WI38 (cell line): ENCODE results near the gene NFKBIE.

ENCODE experiments used
- H3K4me3 ChIP-seq: 2 replicates; pipeline ENCODE4 v1.5.1; 2011; ENCODE audit warnings: low read depth, mild to moderate bottlenecking, control low read depth, low read length
- TF ChIP-seq, protein P1 (sequence below): IDR thresholded peaks from 2 replicates; pipeline ENCODE4 v1.5.1; 2012; ENCODE audit warnings: low read depth, mild to moderate bottlenecking, control low read depth, low read length

Gene NFKBIE

GRCh38 chr6:44309092-44309491, 43.7 kb upstream of the NFKBIE start:
- TF ChIP-seq, protein P1, sequence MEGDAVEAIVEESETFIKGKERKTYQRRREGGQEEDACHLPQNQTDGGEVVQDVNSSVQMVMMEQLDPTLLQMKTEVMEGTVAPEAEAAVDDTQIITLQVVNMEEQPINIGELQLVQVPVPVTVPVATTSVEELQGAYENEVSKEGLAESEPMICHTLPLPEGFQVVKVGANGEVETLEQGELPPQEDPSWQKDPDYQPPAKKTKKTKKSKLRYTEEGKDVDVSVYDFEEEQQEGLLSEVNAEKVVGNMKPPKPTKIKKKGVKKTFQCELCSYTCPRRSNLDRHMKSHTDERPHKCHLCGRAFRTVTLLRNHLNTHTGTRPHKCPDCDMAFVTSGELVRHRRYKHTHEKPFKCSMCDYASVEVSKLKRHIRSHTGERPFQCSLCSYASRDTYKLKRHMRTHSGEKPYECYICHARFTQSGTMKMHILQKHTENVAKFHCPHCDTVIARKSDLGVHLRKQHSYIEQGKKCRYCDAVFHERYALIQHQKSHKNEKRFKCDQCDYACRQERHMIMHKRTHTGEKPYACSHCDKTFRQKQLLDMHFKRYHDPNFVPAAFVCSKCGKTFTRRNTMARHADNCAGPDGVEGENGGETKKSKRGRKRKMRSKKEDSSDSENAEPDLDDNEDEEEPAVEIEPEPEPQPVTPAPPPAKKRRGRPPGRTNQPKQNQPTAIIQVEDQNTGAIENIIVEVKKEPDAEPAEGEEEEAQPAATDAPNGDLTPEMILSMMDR, result no peak
- no peak overlapping the region for H3K4me3 ChIP-seq

DNA sequence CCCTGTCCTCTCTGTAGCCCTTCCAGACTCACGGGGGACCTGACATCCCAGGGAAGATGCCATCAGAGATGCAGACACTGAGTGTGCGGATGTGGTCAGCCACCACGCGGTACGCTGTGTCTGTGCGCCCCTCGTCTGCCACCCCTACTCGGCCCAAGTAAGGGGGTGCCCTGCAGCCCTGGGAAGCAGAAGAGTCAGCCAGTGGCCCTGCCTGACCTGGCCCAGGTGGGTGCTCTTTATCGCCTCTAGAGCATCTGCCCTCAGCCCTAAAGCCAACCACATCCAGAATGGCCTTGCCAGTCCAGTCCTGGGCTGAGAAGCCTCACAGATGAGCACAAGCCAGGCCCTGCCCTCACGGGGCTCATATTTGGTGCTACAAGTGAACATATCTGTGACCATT, 41.9 kb upstream of the NFKBIE start:
- H3K4me3 ChIP-seq, result no peak overlapping the region
- TF ChIP-seq, protein P1, result no peak

DNA sequence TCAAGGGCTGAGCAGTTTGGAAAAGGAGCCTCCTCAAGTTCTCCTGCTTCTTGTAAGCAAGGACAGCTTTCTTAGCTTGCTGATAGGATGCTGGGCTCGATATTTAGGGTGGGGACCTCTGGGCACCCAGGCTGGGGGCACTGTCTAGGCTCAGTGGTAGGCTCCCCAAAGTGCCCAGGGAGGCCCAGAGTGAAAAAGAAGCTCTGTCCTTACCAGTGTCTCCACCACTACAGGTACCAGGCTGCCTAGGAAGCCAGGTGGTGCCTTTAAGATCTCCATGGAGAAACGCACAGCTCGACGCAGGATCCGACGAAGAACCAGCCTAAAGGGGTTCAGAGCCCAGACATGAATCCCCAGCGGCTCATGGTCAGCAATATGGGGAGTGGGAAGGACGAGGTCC, 41.4 kb upstream of the NFKBIE start:
- TF ChIP-seq, protein P1, result no peak
- no peak overlapping the region for H3K4me3 ChIP-seq

DNA sequence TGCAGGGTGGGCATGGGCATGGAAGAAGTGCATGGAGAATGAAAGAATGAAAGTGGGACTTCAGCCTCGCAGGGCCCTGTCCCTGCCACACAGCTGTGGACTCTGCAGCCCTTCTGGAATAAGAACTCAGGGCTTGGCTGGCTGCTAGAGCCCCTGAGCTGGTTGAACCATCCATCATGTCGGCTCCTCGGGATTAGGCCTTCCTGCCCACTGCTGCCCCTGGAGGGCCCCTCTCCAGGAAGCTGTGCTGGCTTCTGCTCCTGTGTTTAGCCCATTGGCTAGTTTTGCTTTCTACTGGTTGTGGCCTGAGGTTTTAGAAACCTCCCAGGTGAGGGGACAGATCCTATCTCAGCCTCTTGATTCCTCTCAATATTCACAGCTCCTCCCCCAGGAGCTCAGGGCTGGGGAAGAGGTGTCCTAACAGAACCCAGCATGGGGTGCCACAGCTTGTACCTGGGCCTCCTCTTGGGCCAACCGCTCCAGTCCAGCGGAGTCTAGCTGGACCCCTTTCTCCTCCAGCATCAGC, 39.9 kb upstream of the NFKBIE start:
- no peak overlapping the region for H3K4me3 ChIP-seq
- TF ChIP-seq, protein P1, result no peak

- TF ChIP-seq, protein P1, result peak; percentile 81
- H3K4me3 ChIP-seq, result no peak overlapping the region
These were observed 39.2 kb upstream of the NFKBIE start for GRCh38 chr6:44304282-44305199.

DNA sequence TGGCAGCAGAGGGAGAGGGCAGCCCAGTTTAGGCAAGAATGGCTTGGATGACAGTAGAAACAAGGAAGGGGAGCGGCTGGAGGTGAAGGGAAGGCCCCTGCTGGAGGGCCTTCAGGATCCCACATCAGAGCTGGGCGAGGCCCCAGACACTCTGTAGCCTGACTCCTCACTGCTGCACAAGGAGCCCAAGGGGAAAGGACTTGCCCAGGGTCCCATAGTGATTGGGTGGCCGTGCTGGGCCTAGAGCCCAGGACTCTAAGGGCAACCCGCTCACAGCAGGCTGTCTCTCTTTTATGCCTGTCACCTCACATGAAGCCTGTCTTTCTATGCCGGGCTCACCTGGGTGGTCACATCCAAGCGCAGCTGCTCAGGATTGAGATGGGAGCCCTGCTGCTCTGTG, 38.5 kb upstream of the NFKBIE start:
- TF ChIP-seq, protein P1, result no peak
- no peak overlapping the region for H3K4me3 ChIP-seq

- TF ChIP-seq, protein P1, result no peak
- no peak overlapping the region for H3K4me3 ChIP-seq
These were observed 37.5 kb upstream of the NFKBIE start for GRCh38 chr6:44302856-44303255.
